ENCODE measurements around the gene SHISA9. TPM values are rescaled to one million over a fixed set of nuclear protein-coding genes. Genes with fewer than 3 reads are reported as not detected.

Gene SHISA9
- total RNA-seq, 3 donors from 2014 or later, result 0.08 to 0.20 (median 0.13) TPM

DNA sequence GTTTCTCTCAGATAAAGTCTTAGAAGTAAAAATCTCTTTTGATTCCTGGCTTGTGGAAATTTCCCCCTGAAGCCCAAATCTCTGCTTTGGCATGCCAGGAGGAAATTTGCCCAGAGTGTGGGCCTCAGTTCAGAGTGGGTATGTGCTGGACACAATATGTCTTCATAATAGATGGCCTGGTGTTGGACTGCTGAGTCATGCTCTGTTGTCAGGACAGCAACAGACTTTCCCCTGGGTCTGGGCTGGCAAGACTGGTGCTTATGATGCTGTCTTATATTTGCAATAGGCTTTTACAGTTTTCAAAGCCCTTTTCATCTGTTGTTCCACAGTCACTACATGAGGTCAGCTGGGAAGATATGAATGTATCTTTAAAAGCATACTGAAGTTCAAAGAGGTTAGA is 57.0 kb downstream of the SHISA9 start:
- Mint-ChIP-seq H3K4me3 (no peak overlapping the region), H3K36me3 (ENCODE audit: insufficient read depth) (no peaks in the 10 kb centered on the region), H3K9me3 (peaks cover 3% of the 10 kb centered on the region), H3K27me3 (ENCODE audit: low read depth) (peaks cover 5% of the 10 kb centered on the region), H3K4me1 (ENCODE audit: low read depth) (no peaks in the 10 kb centered on the region)
- no peak for ATAC-seq
- no peak for DNase-seq

DNA sequence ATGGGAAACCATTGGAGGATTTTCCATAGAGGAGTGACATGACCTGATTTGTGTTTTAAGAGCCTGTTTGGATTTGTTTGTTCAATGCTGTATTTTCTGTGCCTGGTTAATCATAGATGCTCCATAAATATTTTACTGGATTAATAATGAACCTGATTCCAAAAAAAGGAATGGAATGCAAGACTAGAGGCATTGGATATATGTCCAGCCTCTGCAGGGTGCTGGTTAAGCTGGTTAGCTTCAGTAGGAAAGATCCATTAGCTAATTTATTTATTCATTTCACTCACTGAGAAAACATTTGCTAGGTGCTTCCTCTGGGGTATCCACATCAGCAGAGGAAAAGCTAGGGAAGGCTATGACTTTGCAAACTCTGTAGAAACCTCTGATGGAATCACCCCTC is 57.7 kb downstream of the SHISA9 start:
- Mint-ChIP-seq H3K36me3 (ENCODE audit: insufficient read depth) (no peaks in the 10 kb centered on the region), H3K27me3 (ENCODE audit: low read depth) (peaks cover 5% of the 10 kb centered on the region), H3K4me3 (no peak overlapping the region), H3K9me3 (peaks cover 3% of the 10 kb centered on the region), H3K4me1 (ENCODE audit: low read depth) (no peaks in the 10 kb centered on the region)
- DNase-seq (no peak), ATAC-seq (no peak)

GRCh38 chr16:12961626-12962025 is 60.2 kb downstream of the SHISA9 start:
- H3K4me1 Mint-ChIP-seq (ENCODE audit: low read depth), result no peaks in the 10 kb centered on the region
- no peak overlapping the region for H3K4me3 Mint-ChIP-seq
- peaks cover 5% of the 10 kb centered on the region for H3K27me3 Mint-ChIP-seq (ENCODE audit: low read depth)

GRCh38 chr16:12964461-12964860 is 63.1 kb downstream of the SHISA9 start:
- Mint-ChIP-seq H3K36me3 (ENCODE audit: insufficient read depth) (no peaks in the 10 kb centered on the region), H3K4me3 (no peak overlapping the region), H3K4me1 (ENCODE audit: low read depth) (no peaks in the 10 kb centered on the region), H3K9me3 (peaks cover 3% of the 10 kb centered on the region), H3K27me3 (ENCODE audit: low read depth) (peaks cover 5% of the 10 kb centered on the region)
- no peak for DNase-seq
- no peak for ATAC-seq

More at GRCh38 chr16:12961626-12962025, 60.2 kb downstream of the SHISA9 start:
- DNase-seq, result no peak
- no peak for ATAC-seq
- Mint-ChIP-seq H3K36me3 (ENCODE audit: insufficient read depth) (no peaks in the 10 kb centered on the region), H3K9me3 (peaks cover 3% of the 10 kb centered on the region)

DNA sequence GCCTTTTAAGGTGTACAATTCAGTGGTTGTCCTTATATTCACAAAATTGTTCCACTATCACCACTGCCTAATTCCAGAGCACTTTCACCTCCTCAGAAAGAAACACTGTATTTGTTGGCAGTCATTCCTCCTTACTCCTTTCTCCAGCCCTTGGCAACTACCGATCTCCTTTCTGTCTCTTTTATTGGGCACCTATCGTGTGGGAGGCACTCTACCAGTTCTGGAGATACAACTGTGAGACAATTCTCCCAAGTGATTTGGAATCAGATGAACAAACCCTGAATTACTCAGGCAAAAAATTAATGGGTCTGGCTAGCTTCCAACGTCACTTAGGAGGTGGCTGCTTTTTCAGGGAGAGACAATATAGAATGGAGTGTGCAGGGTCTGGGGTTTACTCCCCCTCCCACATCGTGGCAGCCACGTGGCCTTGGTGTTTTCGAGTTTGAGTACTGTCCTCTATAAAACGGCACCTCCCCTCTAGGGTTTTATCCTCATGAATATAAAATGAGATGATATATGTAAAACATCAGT is 63.9 kb downstream of the SHISA9 start:
- Mint-ChIP-seq H3K4me3 (no peak overlapping the region), H3K9me3 (peaks cover 3% of the 10 kb centered on the region), H3K27me3 (ENCODE audit: low read depth) (peaks cover 5% of the 10 kb centered on the region), H3K4me1 (ENCODE audit: low read depth) (no peaks in the 10 kb centered on the region), H3K36me3 (ENCODE audit: insufficient read depth) (no peaks in the 10 kb centered on the region)
- no peak for DNase-seq
- ATAC-seq, result no peak

- H3K27me3 Mint-ChIP-seq (ENCODE audit: low read depth), result no peaks in the 10 kb centered on the region
- ATAC-seq (no peak), DNase-seq (no peak)
- no peaks in the 10 kb centered on the region for H3K4me1 Mint-ChIP-seq (ENCODE audit: low read depth)
- no peak overlapping the region for H3K4me3 Mint-ChIP-seq
- H3K9me3 Mint-ChIP-seq, result no peaks in the 10 kb centered on the region
- H3K36me3 Mint-ChIP-seq (ENCODE audit: insufficient read depth), result no peaks in the 10 kb centered on the region
Measured at GRCh38 chr16:12971241-12971640, 69.8 kb downstream of the SHISA9 start.

DNA sequence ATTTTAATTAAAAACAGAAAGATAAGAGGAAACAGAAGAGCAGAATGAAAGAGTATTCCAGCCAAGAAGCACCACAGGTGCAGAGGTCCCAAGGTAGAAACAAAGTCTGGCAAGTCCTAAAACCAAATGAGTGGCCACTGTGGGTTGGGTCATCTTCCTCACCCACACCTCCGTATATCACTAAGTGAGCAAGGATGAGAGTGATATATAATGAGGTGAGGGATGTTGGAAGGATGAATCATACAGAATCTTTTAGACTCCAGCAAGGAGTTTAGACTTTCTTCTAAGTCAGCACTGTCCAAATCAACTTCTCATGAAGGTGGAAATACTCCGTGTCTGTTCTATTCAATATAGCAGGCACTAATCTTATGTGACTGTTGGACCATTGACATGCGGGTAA is 70.8 kb downstream of the SHISA9 start:
- no peak overlapping the region for H3K4me3 Mint-ChIP-seq
- no peak for DNase-seq
- no peaks in the 10 kb centered on the region for H3K36me3 Mint-ChIP-seq (ENCODE audit: insufficient read depth)
- H3K4me1 Mint-ChIP-seq (ENCODE audit: low read depth), result no peaks in the 10 kb centered on the region
- no peaks in the 10 kb centered on the region for H3K27me3 Mint-ChIP-seq (ENCODE audit: low read depth)
- no peak for ATAC-seq
- no peaks in the 10 kb centered on the region for H3K9me3 Mint-ChIP-seq

DNA sequence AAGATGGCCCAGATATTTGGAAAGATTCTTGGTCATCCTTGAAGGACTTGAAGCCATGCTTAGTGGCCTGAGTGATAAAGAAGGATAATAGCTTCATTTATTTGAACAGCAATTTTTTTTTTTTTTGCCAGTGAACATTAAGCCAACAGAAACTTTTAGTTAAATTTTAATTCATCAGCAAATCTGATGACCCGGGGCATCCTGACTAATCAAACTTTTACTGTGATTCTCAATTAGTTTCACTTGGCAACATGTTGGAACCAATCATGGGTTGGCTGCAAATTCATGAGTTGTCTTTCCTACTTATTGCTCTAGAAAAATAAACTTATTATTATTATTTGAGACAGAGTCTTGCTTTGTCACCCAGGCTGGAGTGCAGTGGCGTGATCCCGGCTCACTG is 74.4 kb downstream of the SHISA9 start:
- DNase-seq (no peak), ATAC-seq (no peak)
- Mint-ChIP-seq H3K36me3 (ENCODE audit: insufficient read depth) (no peaks in the 10 kb centered on the region), H3K27me3 (ENCODE audit: low read depth) (no peaks in the 10 kb centered on the region), H3K9me3 (peaks cover 7% of the 10 kb centered on the region), H3K4me3 (no peak overlapping the region), H3K4me1 (ENCODE audit: low read depth) (no peaks in the 10 kb centered on the region)

DNA sequence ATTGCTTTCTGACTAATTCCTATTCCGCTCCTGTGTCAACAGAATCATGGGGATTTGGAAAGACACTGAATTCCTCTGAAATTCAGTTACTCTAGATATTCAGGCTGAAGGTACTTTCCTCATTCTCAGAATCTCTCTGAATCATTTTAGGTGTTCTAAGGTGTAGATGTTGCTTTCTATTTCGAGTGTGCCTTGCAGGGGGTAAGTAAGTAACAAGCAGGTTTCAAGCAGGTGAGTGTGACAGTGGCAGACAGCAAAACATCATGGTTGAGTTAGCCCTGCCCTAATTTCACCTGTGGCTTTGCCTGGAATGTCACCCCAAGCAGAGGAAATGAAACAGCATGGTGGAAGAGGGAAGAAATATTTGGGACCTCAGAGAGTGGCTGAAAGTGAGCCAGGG is 75.1 kb downstream of the SHISA9 start:
- Mint-ChIP-seq H3K36me3 (ENCODE audit: insufficient read depth) (no peaks in the 10 kb centered on the region), H3K4me3 (no peak overlapping the region), H3K4me1 (ENCODE audit: low read depth) (no peaks in the 10 kb centered on the region), H3K9me3 (peaks cover 9% of the 10 kb centered on the region), H3K27me3 (ENCODE audit: low read depth) (no peaks in the 10 kb centered on the region)
- ATAC-seq (no peak), DNase-seq (no peak)

GRCh38 chr16:12976936-12977335 is 75.5 kb downstream of the SHISA9 start:
- Mint-ChIP-seq H3K4me3 (no peak overlapping the region), H3K27me3 (ENCODE audit: low read depth) (no peaks in the 10 kb centered on the region), H3K4me1 (ENCODE audit: low read depth) (no peaks in the 10 kb centered on the region), H3K36me3 (ENCODE audit: insufficient read depth) (no peaks in the 10 kb centered on the region), H3K9me3 (peaks cover 9% of the 10 kb centered on the region)
- DNase-seq, result no peak
- no peak for ATAC-seq

GRCh38 chr16:12985516-12985915 is 84.1 kb downstream of the SHISA9 start:
- Mint-ChIP-seq H3K4me3 (no peak overlapping the region), H3K27me3 (ENCODE audit: low read depth) (no peaks in the 10 kb centered on the region)

DNA sequence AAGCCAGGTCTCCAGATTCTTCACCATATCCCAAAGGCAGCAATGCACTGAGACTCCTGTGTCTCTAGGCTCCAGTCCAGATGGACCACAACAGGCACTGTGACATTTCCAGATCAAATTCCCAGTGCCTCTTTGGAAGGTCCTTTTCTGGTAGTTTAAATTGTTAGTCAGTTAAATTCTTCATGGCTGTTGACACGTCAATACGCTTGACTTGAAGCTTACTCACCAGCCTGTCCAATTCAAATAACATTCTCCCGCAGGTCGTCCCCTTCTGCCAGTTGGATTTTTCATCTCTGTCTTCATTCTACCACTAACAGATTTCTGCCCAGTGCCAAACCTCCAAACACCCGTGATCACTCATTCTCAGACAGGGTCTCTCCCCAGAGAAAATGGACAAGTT is 86.7 kb downstream of the SHISA9 start:
- Mint-ChIP-seq H3K36me3 (ENCODE audit: insufficient read depth) (no peaks in the 10 kb centered on the region), H3K27me3 (ENCODE audit: low read depth) (no peaks in the 10 kb centered on the region), H3K4me1 (ENCODE audit: low read depth) (no peaks in the 10 kb centered on the region), H3K4me3 (no peak overlapping the region), H3K9me3 (peaks cover 8% of the 10 kb centered on the region)
- DNase-seq (no peak), ATAC-seq (no peak)

More at GRCh38 chr16:12985516-12985915, 84.1 kb downstream of the SHISA9 start:
- no peaks in the 10 kb centered on the region for H3K4me1 Mint-ChIP-seq (ENCODE audit: low read depth)
- DNase-seq, result no peak
- ATAC-seq, result no peak
- no peaks in the 10 kb centered on the region for H3K36me3 Mint-ChIP-seq (ENCODE audit: insufficient read depth)
- peaks cover 12% of the 10 kb centered on the region for H3K9me3 Mint-ChIP-seq

DNA sequence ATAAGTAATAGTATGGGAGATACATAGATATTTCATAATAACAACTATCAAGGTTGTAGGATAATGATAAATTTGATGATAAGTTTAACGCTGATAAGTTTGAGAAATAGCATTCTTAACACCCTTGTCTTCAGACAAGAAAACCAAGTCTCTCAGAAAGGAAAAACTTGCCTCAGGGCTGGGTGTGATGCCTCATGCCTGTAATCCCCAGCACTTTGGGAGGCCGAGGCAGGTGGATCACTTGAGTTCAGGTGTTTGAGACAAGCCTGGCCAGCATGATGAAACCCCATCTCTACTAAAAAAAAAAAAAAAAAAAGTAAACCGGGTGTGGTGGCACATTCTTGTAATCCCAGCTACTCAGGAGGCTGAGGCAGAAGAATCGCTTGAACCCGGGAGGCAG is 90.7 kb downstream of the SHISA9 start:
- no peak for DNase-seq
- Mint-ChIP-seq H3K4me1 (ENCODE audit: low read depth) (no peaks in the 10 kb centered on the region), H3K27me3 (ENCODE audit: low read depth) (no peaks in the 10 kb centered on the region), H3K36me3 (ENCODE audit: insufficient read depth) (no peaks in the 10 kb centered on the region), H3K4me3 (no peak overlapping the region), H3K9me3 (peaks cover 5% of the 10 kb centered on the region)
- no peak for ATAC-seq

DNA sequence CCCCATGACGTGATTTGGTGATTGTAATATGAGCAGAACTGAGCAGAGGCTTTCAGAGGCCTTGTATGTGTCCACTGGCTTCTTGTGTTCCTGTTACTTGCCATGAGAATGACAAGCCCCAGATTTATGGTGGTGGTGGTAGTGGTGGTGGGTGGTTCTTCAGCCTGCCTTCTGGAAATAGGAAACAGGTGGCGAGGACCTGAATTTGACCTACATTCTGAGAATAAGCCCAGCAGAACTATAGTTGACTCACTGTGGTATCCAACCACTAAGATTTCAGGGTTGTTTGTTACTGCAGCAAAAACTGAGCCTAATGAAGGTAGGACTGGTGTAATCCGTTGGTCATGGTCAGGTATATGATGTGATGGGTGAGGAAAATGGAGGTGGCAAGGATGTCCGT is 93.0 kb downstream of the SHISA9 start:
- Mint-ChIP-seq H3K36me3 (ENCODE audit: insufficient read depth) (no peaks in the 10 kb centered on the region), H3K4me1 (ENCODE audit: low read depth) (no peaks in the 10 kb centered on the region), H3K27me3 (ENCODE audit: low read depth) (no peaks in the 10 kb centered on the region), H3K9me3 (peaks cover 3% of the 10 kb centered on the region), H3K4me3 (no peak overlapping the region)
- ATAC-seq (no peak), DNase-seq (no peak)

- no peaks in the 10 kb centered on the region for H3K4me1 Mint-ChIP-seq (ENCODE audit: low read depth)
- H3K36me3 Mint-ChIP-seq (ENCODE audit: insufficient read depth), result no peaks in the 10 kb centered on the region
- no peaks in the 10 kb centered on the region for H3K27me3 Mint-ChIP-seq (ENCODE audit: low read depth)
- DNase-seq, result no peak
- no peak overlapping the region for H3K4me3 Mint-ChIP-seq
- H3K9me3 Mint-ChIP-seq, result no peaks in the 10 kb centered on the region
- no peak for ATAC-seq
Measured at GRCh38 chr16:12995721-12996372, 94.4 kb downstream of the SHISA9 start.

Measured in activated T-cell treated with anti-CD3 and anti-CD28 coated beads, Interleukin-2, amount 50 U/mL, for 4 hours (primary cell).